NCI-H1694 treated with DMSO at 0.1 percent for 48 hours (cell line): ENCODE results near the gene MYO18A.
A peak's percentile ranks its signal among the peaks of the same experiment; 100 is the strongest.

Experiments used
- DNase-seq: peaks from one replicate; lab custom pipeline; 2025; lab: John Stamatoyannopoulos, UW

The MYO18A gene

DNA sequence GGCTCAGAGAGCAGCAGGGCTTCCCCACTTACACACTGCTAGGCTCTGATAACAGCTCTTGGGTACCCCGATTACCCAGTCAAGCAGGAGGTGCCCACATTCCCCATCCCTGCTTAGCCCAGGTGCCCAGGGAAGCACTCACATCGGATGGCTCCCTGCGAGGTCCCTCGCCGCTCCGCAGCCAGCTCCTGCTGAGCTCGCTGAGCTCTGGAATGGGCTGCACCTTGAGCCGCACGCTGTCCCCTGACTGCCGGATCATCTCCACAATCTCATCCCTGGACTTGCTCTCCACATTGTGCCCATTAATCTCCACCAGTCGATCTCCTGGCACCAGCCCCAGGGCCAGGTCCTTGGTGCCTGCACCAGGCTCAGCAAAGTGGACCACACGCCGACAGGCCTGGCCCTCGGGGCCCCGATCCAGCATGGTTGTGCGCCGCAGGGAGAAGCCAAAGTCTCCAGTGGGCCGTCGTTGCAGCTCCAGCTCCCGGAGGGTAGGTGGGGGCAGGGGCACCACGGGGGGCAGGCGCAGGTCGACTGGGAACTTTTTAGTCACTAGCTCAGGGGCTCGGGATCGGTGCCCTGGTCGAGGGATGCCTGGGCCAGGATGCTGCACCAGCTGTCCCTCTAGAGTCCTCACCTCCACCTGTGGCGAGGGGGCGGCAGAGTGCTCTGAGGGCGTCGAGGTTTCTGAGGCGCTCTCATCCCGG is 14.2 kb downstream of the MYO18A start:
- no peak for DNase-seq

DNA sequence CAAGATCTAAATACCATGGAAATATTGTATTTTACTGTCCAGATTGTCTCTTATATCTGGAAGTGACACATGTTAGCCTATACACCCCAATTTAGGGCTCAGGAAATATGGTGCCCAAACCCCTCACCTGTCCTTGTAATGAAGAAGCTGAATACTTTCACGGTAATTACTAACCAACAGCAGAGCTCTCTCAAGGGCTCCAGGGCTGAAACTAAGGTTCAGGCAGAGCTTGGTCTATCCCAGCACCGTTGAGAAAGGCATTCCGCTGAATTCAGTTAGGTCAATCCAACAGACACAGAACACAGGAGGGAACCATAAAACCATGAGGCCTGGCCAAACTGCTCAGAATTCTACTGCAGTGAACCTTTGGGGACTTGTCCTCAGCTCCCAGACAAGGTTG is 14.9 kb downstream of the MYO18A start:
- no peak for DNase-seq

DNA sequence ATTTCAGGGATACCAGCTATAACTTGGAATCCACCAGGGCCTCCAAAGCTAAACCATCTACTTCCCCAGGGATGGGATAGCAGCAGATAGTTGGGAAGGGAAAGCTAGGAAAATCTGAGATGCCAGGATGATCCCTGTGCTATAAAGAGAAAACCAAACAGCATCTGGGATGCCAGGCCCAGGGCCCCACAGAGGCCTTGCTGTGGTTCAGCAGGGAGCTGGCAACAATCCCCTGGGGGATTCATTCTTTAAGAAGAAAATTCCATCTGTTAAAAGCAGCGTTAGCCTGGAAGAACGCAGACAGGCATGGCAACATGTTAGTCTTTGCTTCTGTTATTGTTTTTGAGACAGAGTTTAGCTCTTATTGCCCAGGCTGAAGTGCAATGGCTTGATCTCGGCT is 16.6 kb downstream of the MYO18A start:
- peak; percentile 54 for DNase-seq

DNA sequence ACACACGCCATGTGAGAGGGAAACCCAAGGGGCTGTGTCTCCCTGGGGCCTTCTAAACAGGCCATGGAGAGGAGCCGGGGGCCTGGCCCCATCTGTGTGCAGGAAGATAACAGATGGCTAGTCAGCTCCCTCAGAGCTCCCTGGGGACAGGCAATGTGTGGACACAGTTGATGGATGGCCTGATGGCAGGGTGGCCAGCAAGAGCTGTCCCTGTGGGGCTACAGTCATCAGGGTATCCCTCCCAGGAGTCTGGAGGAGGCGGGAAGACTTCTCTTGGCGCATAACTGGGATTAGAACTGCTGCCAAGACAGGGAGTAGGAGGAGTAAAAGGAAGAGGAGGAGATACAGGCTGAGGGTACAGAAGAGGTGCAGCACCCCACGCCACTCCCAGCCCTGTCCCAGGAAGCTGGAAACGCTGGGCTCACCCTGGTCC is 17.3 kb downstream of the MYO18A start:
- DNase-seq = peak; percentile 60

DNA sequence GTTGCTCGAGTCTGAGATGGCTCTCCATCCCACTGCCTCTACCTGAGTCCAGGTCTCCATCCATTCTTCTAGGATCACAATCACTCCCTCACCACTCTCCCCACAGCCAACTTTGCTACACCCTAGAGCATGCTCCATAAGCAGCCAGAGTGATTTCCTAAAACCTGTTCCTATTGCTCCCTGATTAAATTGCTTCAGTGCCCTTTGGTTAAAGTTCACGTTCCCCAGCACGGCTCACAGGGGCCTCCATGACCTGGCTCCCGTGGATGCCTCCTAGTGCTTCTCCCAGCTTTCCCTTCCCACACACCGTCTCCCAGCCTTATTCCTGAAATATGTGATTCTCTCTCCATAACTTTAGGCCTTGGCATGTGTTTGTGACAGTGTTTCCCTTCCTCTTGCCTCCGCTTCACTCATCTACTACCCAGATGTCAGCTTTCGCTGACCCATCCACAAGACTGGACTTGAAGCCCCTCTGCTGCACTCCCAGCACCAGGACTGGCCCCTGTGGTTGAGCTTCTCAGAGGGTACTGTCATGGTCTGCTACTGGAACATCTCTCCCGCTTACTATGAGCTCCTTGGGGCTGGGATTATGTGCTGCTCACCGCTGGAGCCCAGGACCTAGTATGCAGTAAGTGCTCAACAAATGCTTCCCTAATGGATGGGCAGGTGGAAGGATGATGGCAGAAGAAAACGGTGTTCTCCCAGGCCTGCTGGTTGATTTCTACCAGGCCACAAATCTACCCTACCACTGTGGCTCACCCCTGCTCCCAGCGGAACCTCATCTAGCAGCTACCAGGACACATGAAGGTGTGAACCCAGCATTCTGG is 17.9 kb downstream of the MYO18A start:
- no peak for DNase-seq

DNA sequence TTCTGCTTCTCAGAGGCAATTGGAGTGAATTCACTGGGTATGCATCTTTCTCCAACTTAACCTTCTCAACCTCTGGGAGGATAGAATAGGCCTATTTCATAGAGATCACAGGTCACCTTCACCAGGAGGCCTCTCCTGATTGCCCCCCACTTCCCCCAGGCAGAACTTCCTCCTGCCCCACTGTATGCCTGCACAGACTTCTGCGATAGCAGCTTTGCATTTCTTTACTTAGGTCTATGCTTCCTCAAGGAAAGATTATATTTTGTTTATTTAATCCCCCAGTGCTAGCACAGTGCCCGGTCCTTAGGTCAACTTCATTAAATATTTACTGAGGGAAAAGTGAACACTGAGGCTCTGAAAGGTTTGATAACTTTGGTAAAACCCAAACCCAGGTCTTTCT is 19.9 kb downstream of the MYO18A start:
- DNase-seq = no peak

DNA sequence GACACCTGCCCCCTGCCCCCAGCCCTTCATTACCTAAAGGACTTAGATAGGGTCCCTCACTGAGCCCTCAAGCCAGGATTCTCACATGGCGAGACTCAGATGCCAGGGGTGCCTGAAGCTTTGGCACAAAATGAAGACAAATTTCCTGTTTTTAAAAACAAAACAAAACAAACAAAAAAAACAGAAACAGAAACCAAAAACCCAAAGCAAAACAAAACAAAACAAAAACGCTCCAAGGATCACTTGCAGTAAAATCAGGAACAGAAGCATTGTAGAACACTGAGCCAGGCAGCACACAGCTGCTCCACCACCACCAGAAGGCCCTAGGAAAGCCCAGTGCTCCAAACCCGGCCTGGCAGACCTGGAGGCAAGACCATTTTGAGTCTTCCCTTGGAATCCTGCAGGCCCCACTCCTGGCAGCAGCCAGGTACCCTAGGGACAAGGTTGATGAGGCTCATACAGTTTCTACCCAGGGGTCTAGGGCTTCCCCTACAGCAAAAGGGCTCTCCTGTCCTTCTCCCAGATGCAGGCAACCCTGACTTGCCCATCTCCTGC is 20.8 kb downstream of the MYO18A start:
- no peak for DNase-seq

DNA sequence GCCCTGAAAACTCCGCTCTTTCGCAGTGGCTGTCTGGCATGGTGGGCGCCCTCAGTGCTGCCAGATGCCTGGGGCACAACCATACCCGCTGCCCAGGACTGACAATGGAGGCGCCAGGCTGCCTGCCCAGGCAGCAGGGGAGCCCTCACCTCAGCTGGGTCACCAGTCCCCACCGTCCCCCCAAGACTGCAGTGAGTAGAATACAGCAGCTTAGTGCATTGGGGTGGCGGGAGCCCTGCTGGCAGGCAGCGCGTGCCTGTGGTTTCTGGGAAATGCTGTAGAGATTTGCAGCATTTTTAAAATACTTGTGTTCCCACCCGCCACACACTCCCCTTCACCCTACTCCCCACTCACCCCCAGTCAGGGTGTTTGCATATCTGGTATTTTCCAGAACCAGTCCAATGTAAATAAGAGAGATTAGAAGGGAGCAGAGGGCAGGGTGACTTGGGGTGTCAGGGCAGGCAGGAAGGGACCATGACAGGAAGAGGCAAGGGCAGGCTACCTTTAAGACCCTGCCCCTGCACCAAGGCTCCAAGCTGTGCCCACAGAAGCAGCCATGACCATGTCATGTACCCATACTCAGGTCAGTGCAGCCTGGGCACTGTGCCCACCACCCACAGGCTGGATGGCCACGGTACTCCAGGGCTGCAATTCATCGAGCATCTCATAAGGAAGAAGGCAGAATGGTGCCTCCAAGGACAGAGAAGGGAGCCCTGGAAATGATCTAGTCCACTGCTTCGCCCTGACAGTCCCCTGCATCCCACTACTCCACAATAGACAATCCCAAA is 21.5 kb downstream of the MYO18A start:
- DNase-seq = no peak

DNA sequence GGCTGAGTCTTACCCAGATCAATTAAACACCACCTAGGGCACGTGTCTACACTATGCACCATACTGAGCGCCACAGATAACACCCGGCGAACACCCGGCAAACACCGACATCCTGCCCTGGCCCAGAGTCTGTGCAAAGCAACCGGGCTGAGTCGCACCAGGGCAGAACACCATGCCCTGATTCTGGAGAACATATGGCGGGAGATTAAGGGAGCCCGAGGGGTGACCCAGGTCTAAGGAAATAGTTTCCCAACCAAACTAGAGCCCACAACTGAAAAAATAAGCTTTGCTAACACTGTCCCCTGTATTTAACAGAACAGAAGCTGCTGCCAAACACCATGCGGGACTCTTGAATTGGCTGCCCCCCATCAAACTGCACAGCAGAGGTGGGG is 22.1 kb downstream of the MYO18A start:
- no peak for DNase-seq

DNA sequence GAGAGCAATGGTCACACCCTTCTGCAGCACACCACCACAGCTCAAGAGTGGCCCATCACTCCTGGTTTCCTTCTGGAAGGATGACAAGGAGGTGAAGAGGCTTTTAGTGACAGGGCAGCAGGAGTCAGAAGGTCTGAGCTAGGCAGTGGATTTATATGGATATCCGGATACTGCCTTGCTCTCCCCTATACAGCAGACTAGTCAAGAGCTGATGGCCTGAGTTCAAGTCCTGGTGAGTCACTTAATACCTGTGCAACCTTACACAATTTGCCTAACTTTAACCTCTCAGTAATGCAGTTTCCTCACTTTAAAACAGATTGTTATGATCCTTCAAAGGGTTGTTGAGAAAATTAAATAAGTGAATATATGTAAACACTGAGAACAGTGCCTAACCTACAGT is 22.9 kb downstream of the MYO18A start:
- DNase-seq = no peak

DNA sequence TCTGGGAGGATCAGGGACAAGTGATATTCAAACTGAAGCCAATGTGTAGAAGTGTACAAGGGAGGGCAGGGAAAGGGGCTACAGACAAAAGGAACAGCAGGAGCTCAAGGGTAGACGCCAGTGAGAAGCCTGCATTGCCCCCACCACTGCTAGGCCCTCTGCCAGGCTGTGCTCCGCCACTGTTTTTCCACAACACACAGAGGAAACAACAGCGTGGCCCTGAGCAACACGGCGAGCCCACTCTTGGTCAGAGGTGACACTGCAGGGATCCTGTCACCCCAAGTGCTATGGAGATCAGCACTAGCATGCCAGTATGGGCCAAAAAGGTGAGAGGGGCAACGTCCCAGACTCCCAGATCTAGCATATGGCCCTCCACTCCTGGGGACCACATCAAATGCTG is 23.4 kb downstream of the MYO18A start:
- DNase-seq = no peak

DNA sequence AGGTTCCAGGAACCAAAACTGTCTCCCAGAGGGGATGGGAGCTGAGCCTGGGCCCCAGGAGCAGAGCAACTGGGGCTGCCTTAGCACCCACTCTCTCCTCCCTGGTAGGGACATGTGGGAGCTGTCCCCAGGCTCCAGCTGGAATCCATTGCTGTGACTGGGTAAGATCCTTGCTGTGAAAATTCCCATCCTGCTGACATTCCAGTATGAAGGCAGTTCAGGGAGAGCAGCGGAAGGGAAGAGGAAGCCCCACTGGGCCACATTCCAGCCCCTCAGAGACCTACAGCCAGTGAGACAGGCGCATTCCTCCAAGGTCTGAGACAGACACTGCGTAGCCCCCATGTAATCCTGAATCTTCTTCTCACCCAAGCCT is 24.2 kb downstream of the MYO18A start:
- DNase-seq = no peak

DNA sequence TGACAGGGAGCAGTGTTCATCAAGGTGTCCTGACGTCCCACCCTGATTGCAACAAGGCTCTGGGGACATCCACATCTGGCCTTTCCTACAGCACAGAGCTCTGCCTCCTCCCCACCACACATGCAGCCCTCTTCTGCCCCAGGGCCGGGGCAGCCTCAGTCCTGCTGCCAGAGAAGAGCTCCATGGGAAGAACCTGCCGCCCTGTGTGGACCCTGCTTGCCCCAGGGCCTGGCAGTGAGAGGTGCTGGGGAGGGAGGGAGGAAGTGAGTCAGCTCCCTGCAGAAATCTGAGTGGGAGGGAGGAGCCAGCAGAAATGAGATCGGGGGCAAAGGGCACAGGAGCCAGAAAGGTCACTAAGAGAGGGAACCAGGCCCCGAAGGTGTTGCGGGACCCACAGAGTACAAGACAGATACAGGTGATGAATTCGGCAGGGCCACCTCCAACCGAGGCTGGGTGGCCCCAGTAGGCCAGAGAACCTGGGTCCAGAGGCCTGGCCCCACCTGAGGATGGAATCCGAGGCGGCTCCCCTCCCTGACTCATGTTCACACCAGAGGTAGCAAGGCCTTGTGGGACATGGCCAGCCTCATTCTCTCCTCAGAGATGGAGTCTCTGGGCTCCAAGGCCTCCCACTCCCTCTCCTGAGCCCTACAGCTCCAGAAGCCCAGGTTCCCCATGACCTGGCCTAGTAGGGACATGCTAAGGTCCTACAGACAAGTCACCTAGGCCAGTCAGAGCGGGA is 24.8 kb downstream of the MYO18A start:
- DNase-seq = no peak

DNA sequence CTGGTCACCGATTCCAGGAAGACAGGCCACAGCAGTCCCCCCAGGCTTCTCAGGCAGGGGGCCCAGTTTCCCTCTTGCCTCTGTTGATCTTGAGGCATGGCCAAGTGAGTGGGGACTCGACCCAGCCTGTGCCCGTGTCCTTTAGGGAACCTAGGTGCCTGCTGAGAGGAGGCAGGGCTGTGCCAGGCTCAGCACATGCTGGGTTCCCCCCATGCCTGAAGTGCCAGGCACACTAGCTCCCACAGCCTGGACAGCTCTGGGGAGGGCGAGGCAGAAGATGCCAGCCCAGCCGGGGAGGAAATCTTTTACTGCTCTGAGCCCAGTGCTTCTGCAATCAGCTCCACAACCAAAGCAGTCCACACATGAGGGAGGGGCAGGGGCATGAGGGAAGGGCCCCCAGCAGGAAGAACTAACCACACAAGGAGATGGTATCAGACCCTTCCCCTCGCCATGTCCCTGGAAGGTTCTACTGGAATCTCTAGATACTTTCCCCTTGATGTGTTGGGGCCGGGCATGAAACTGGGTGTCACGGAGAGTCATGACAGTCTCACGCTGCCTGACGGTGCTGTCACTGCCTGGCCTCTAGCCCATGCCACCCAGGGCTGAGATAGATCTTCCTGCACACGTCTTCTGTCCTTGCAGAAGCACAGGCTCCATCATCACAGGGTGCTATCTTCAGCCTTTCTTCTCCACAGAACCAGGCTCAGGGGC is 25.5 kb downstream of the MYO18A start:
- no peak for DNase-seq

DNA sequence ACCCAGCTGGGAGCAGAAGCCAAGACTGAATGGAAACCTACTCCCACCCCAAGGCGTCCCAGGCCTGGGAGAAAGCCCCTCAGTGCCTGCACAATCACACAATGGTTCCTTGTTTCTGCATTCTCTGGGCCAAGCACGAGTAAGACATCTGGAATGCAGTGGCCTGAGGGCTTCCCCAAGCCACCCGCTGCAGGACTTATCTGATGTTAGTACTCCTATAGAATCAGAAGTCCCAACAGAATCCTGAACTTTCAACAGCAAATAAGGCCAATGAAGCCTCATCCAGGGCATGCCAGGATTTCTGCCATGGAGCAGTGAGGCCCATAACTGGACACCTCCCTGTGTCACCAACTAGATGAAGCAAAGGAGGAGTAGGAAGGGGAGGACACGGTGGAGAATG is 28.6 kb downstream of the MYO18A start:
- DNase-seq = no peak

DNA sequence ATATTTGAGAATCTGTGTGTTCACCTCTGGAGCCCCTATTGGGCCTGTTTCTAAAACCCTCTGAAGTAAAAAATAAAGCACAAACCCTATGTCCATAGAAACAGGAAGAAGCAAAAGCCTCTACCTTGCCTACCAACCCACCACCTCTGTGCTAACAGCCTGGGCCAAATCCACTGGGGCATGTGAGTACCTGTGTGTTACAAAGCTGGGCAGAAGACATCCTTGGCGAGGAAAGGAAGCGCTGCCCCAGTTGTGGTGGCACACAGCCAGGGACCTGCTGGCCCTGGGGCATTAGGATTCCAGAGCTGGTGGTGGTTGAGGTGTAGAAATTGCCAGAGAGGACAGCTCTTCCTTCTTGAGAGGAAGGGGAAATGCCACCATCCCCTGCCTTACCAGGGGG is 30.0 kb downstream of the MYO18A start:
- no peak for DNase-seq

DNA sequence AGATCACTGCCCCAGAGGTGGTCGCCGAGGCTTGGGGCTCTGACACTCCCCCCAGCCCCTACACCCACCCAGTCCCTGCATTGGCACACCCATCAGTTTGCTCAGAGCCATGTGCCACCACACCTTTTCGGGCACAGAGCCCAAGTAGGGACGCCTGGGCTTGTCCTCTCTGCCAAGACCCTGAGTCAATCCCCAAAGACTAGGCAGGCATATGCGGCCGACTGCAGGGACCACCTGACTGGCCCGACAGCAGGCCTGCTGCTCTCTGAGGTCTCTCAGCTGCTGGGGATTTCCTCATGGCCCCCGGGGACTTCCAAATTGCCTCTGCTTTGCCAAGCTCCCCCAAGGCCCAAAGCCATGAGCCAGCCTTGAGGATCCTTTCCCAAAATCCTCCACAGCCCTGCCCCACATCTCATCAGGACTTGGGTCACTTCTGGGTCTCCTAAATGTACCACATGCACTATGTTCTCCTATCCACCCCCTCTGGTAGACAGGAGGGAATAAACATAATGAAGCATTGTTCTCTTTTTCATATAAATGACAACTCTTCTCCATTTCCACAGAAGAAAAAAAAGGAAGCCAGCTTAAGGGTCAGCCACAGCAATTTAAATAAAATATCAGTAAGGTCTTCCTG is 30.6 kb downstream of the MYO18A start:
- DNase-seq = peak; percentile 92

DNA sequence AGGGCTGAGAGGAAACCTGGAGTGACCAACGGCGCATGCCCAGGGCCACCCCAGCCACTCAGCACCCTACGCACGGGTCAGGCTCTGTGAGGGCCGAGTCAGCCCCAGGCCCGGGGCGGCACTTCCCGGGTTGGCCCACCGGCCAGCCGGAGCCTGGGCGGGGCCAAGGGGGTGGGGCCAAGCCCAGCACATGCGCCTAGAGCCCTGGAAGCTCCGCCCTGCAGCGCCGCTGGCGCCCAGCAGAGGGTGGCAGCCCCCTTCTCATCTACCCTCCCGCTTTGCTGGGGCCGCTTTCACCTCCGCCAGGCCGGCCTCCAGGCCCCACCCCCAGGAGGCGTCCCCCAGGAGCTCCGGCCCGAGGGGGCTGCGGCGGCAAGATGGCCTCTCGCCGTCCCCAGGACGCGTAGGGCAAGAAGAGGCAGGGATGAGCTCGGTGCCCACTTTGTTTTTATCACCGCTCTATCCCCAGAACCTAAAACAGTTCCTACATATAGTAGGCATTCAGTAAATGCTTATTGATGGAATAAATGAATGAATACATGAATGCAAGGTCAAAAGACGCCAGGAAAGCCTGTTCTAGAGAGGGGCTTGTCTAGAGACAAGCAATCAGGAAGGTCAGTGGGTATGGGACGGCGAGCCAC is 31.3 kb downstream of the MYO18A start:
- DNase-seq = peak; percentile 94

DNA sequence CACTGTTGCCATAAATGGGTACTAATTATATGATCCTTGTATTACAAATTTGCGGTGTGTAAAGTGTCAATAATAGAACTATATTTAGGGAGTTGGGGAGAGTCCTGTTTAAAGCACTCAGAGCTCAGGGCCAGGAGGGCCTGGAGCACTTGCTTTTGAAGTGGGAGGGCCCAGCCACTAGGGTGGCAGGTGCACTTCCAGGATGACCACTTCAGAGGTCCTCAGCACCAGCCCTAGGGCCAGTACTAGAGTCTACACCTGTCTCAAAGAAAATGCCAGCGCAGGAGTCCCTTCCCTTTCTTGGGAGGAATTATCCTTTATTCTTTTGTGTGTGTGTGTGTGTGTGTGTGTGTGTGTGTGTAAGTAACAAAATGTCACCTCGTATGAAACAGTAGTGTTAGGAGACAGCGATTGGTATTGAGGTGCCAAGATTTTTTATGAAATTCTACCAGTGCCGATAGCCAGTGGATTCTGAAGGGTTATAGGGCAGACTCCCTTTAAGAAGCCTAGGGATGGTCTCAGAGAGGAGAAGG is 31.9 kb downstream of the MYO18A start:
- no peak for DNase-seq

DNA sequence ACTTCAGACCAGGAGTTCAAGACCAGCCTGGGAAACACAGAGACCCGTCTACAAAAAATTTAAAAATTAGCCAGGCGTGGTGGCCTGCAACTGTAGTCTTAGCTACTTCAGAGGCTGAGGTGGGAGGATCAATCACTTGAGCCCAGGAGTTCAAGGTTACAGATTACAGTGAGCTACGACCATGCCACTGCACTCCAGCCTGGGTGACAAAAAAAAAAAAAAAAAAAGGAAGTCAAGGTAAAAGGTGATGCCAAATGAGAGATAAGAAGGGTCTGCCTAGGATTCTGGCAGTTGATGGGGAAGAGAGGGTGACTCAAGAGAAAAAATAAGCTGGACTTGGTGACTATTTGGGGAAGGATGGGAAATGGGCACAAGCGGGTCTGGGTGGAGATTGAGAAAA is 32.5 kb downstream of the MYO18A start:
- no peak for DNase-seq
